ENCODE data around the gene C20orf141. TPM values are rescaled to one million over a fixed set of nuclear protein-coding genes. Genes with fewer than 3 reads are reported as not detected.

C20orf141 gene
- total and polyA plus RNA-seq, 7 donors = 0.15 TPM; not detected in 6

DNA sequence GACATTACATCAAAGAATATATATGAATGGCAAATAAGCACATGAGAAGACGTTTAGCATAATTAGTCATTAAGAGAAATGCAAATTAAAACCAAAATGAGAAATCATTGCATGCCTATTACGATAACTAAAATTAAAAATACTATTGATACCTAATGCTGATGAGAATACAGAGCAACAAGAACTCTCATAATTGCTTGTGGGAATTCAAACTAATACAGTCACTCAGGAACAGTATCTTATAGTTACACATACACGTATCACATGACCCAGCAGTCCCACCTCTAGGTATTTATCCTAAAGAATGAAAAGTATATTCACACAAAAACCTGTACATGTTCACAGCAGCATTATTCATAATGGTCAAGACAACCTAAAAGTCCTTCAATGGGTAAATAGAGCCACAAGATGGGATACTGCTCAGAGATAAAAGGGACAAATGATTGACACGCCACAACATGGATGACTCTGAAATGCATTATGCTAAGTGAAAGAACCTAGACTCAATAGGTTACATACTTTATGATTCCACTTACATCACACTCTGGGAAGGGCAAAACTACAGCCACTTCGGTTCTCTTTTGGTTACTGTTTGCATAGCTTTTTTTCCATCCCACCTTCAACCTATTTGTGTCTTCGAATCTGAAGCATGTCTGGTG lies 30.8 kb upstream of the C20orf141 start:
- Histone ChIP-seq H3K27ac (no peak overlapping the region), H3K4me3 (no peak overlapping the region), H3K36me3 (no peaks in the 10 kb centered on the region), H3K4me1 (no peaks in the 10 kb centered on the region), H3K9me3 (peaks cover 0 to 3% (median 0%) of the 10 kb centered on the region in 4 donors), H3K27me3 (peaks cover 0 to 7% (median 0%) of the 10 kb centered on the region in 3 donors)
- TF ChIP-seq POLR2AphosphoS5 (IDR thresholded peaks at IDR 0.05) = no peak
- no peak for TF ChIP-seq CTCF (IDR thresholded peaks at IDR 0.05)
- TF ChIP-seq EP300 (IDR thresholded peaks at IDR 0.05) = no peak
- TF ChIP-seq POLR2A (IDR thresholded peaks at IDR 0.05) = no peak
- intact Hi-C loops (cut with DNase I) = no loop called here
- 74 to 81% methylated on average over 6 of the region's 6 CpGs for WGBS, 2 donors
- no peak for DNase-seq

- 87 to 93% methylated on average over 6 of the region's 6 CpGs for WGBS, 2 donors
- H3K27me3 ChIP-seq = peaks cover 0 to 36% (median 10%) of the 10 kb centered on the region in 3 donors
These were observed 21.3 kb upstream of the C20orf141 start for GRCh38 chr20:2793471-2793870.

GRCh38 chr20:2794202-2794748 lies 20.5 kb upstream of the C20orf141 start:
- TF ChIP-seq POLR2A (IDR thresholded peaks at IDR 0.05) = no peak
- no peak for TF ChIP-seq CTCF (IDR thresholded peaks at IDR 0.05)
- TF ChIP-seq EP300 (IDR thresholded peaks at IDR 0.05) = no peak
- no peak for TF ChIP-seq POLR2AphosphoS5 (IDR thresholded peaks at IDR 0.05)
- peaks cover 0 to 1% (median 0%) of the 10 kb centered on the region in 4 donors for H3K4me1 ChIP-seq
- H3K9me3 ChIP-seq = no peaks in the 10 kb centered on the region
- intact Hi-C loops (cut with DNase I) = no loop called here
- DNase-seq = no peak
- no peak overlapping the region for H3K4me3 ChIP-seq
- H3K27me3 ChIP-seq = peaks cover under 1 to 45% (median 18%) of the 10 kb centered on the region in 3 donors
- no peak overlapping the region for H3K27ac ChIP-seq
- no peaks in the 10 kb centered on the region for H3K36me3 ChIP-seq
- WGBS, 2 donors = 86 to 88% methylated on average over 23 of the region's 23 CpGs

More at GRCh38 chr20:2793471-2793870, 21.3 kb upstream of the C20orf141 start:
- DNase-seq = no peak
- Histone ChIP-seq H3K36me3 (no peaks in the 10 kb centered on the region), H3K4me3 (no peak overlapping the region), H3K4me1 (no peaks in the 10 kb centered on the region), H3K27ac (no peak overlapping the region), H3K9me3 (no peaks in the 10 kb centered on the region)
- no peak for TF ChIP-seq POLR2AphosphoS5 (IDR thresholded peaks at IDR 0.05)
- no peak for TF ChIP-seq CTCF (IDR thresholded peaks at IDR 0.05)
- no peak for TF ChIP-seq POLR2A (IDR thresholded peaks at IDR 0.05)
- no peak for TF ChIP-seq EP300 (IDR thresholded peaks at IDR 0.05)
- intact Hi-C loops (cut with DNase I) = no loop called here

- H3K4me3 ChIP-seq = no peak overlapping the region
- TF ChIP-seq POLR2A (IDR thresholded peaks at IDR 0.05) = no peak
- no peak for TF ChIP-seq CTCF (IDR thresholded peaks at IDR 0.05)
- no peak for TF ChIP-seq EP300 (IDR thresholded peaks at IDR 0.05)
- TF ChIP-seq POLR2AphosphoS5 (IDR thresholded peaks at IDR 0.05) = no peak
- no peak for DNase-seq
- no peak overlapping the region for H3K27ac ChIP-seq
- 64 to 87% methylated on average over 11 of the region's 11 CpGs for WGBS, 2 donors
- no peaks in the 10 kb centered on the region for H3K9me3 ChIP-seq
- peaks cover 0 to 8% (median 3%) of the 10 kb centered on the region in 4 donors for H3K4me1 ChIP-seq
- peaks cover 6 to 46% (median 25%) of the 10 kb centered on the region in 3 donors for H3K27me3 ChIP-seq
- intact Hi-C loops (cut with DNase I) = no loop called here
- no peaks in the 10 kb centered on the region for H3K36me3 ChIP-seq
These were observed 19.8 kb upstream of the C20orf141 start for GRCh38 chr20:2794866-2795447.
